Measurements from ENCODE around the gene NKAPD1. TPM values are rescaled to one million over a fixed set of nuclear protein-coding genes. Genes with fewer than 3 reads are reported as not detected.

Gene NKAPD1
- polyA plus RNA-seq, 1 of the 3 experiments (the other 2 are of a cell fraction) = 9.2 TPM

GRCh38 chr11:112057170-112057569, 16.9 kb upstream of the NKAPD1 start:
- no peak overlapping the region for H3K27ac ChIP-seq (ENCODE audit: low read depth in 2 of 2, low read length in 1 of 2)
- H4K20me1 ChIP-seq (ENCODE audit: insufficient read depth) = no peaks in the 10 kb centered on the region
- no peak overlapping the region for H2AFZ ChIP-seq (ENCODE audit: low read depth)
- H3K36me3 ChIP-seq (replicated peaks in 1 of 2; ENCODE audit: control insufficient read depth in 1 of 2, insufficient read depth in 2 of 2, low read length in 1 of 2) = peaks cover 57 to 67% of the 10 kb centered on the region in 2 experiments
- H3K9ac ChIP-seq = no peak overlapping the region
- no peak for TF ChIP-seq FOXM1 (IDR thresholded peaks at IDR 0.05; ENCODE audit: low read depth)
- TF ChIP-seq GATA2 (CRISPR knock-in tag; IDR thresholded peaks at IDR 0.05) = no peak
- TF ChIP-seq CTCF (IDR thresholded peaks at IDR 0.05) = no peak
- no peak for TF ChIP-seq TCF12 (IDR thresholded peaks at IDR 0.05)
- no peak for TF ChIP-seq NRF1 (IDR thresholded peaks at IDR 0.05; ENCODE audit: low read depth, low read length)
- TF ChIP-seq, protein P1, sequence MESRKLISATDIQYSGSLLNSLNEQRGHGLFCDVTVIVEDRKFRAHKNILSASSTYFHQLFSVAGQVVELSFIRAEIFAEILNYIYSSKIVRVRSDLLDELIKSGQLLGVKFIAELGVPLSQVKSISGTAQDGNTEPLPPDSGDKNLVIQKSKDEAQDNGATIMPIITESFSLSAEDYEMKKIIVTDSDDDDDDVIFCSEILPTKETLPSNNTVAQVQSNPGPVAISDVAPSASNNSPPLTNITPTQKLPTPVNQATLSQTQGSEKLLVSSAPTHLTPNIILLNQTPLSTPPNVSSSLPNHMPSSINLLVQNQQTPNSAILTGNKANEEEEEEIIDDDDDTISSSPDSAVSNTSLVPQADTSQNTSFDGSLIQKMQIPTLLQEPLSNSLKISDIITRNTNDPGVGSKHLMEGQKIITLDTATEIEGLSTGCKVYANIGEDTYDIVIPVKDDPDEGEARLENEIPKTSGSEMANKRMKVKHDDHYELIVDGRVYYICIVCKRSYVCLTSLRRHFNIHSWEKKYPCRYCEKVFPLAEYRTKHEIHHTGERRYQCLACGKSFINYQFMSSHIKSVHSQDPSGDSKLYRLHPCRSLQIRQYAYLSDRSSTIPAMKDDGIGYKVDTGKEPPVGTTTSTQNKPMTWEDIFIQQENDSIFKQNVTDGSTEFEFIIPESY (IDR thresholded peaks at IDR 0.05; ENCODE audit: borderline replicate concordance, low read depth) = no peak
- TF ChIP-seq FOSL2 (IDR thresholded peaks at IDR 0.05; ENCODE audit: borderline replicate concordance, low read depth) = no peak
- no peak for TF ChIP-seq USF1 (IDR thresholded peaks at IDR 0.05; ENCODE audit: borderline replicate concordance, low read depth)
- no peak for TF ChIP-seq CHD2 (IDR thresholded peaks at IDR 0.05; ENCODE audit: low read length, partially characterized antibody)
- TF ChIP-seq SMC3 (IDR thresholded peaks at IDR 0.05; ENCODE audit: low read depth, low read length) = no peak
- TF ChIP-seq, protein P2, sequence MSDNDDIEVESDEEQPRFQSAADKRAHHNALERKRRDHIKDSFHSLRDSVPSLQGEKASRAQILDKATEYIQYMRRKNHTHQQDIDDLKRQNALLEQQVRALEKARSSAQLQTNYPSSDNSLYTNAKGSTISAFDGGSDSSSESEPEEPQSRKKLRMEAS (IDR thresholded peaks at IDR 0.05; ENCODE audit: low read depth) = no peak
- no peak for TF ChIP-seq MEF2A (IDR thresholded peaks at IDR 0.05; ENCODE audit: borderline replicate concordance, low read depth)
- no peak for TF ChIP-seq EZH2phosphoT487 (IDR thresholded peaks at IDR 0.05; ENCODE audit: borderline replicate concordance, low read depth)
- WGBS (ENCODE audit: low lambda C conversion rate) = 93% methylated on average over 4 of the region's 4 CpGs
- no peak overlapping the region for H3K4me2 ChIP-seq
- H3K79me2 ChIP-seq (ENCODE audit: insufficient read depth) = no peaks in the 10 kb centered on the region
- no peaks in the 10 kb centered on the region for H3K27me3 ChIP-seq (ENCODE audit: insufficient read depth)
- H3K4me1 ChIP-seq (ENCODE audit: control insufficient read depth in 1 of 2, insufficient read depth in 2 of 2, low read depth in 1 of 2, low read length in 1 of 2) = no peaks in the 10 kb centered on the region
- no peaks in the 10 kb centered on the region for H3K9me3 ChIP-seq
- POLR2A ChIA-PET = no interaction called here
- no peak overlapping the region for H3K4me3 ChIP-seq (ENCODE audit: low read depth in 2 of 2, low read length in 1 of 2)
- H3K9me2 ChIP-seq = no peaks in the 10 kb centered on the region
- DNase-seq = no peak
- peaks cover 6% of the 10 kb centered on the region for H3F3A ChIP-seq (replicated peaks; ENCODE audit: insufficient read depth)
- CTCF ChIA-PET = interaction anchor here (0.8 kb wide), 1 partner anchor 17 kb away, joined by 3 read pairs; the partner anchor contains the start of genes NKAPD1 and PIH1D2

DNA sequence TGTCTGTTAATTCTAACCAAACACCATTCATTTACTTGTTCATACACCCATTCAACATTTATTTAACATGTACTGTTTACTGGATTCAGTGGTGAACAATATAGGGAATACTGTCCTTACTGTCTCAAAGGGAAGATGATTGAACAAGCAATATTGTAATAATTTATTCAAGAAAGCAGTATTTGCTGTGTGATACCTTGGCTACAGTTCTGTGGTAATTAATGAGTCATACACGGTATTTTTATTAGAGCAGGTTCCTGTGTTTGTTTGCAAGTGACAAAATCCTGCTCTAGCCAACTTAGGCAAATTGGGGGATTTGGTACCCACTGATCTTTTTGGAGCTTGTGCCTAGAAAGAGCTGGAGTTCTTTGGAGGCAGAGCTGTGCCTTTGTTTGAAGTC, 16.0 kb upstream of the NKAPD1 start:
- no peak for DNase-seq
- Histone ChIP-seq H3K4me3 (ENCODE audit: low read depth in 2 of 2, low read length in 1 of 2) (no peak overlapping the region), H3F3A (replicated peaks; ENCODE audit: insufficient read depth) (peaks cover 7% of the 10 kb centered on the region), H3K4me1 (ENCODE audit: control insufficient read depth in 1 of 2, insufficient read depth in 2 of 2, low read depth in 1 of 2, low read length in 1 of 2) (no peaks in the 10 kb centered on the region), H3K4me2 (no peak overlapping the region), H3K27me3 (ENCODE audit: insufficient read depth) (no peaks in the 10 kb centered on the region), H3K36me3 (replicated peaks in 1 of 2; ENCODE audit: control insufficient read depth in 1 of 2, insufficient read depth in 2 of 2, low read length in 1 of 2) (peaks cover 61 to 70% of the 10 kb centered on the region in 2 experiments), H3K9me3 (no peaks in the 10 kb centered on the region), H3K27ac (ENCODE audit: low read depth in 2 of 2, low read length in 1 of 2) (no peak overlapping the region), H2AFZ (ENCODE audit: low read depth) (no peak overlapping the region), H3K79me2 (ENCODE audit: insufficient read depth) (no peaks in the 10 kb centered on the region), H4K20me1 (ENCODE audit: insufficient read depth) (no peaks in the 10 kb centered on the region), H3K9me2 (no peaks in the 10 kb centered on the region), H3K9ac (no peak overlapping the region)
- WGBS (ENCODE audit: low lambda C conversion rate) = 65% methylated on average over 1 of the region's 1 CpG
- TF ChIP-seq FOXJ3 (CRISPR knock-in tag; IDR thresholded peaks at IDR 0.05) = no peak
- no peak for TF ChIP-seq NFIC (IDR thresholded peaks at IDR 0.05; ENCODE audit: borderline replicate concordance)
- TF ChIP-seq GATA2 (CRISPR knock-in tag; IDR thresholded peaks at IDR 0.05) = no peak
- TF ChIP-seq USF1 (IDR thresholded peaks at IDR 0.05; ENCODE audit: borderline replicate concordance, low read depth) = no peak
- ChIA-PET CTCF (no interaction called here), POLR2A (no interaction called here)
